Activated CD8-positive, alpha-beta memory T cell treated with anti-CD3 and anti-CD28 coated beads, Interleukin-2, amount 50 U/mL, for 1 hour (primary cell): Measurements from ENCODE around the gene RXFP4.

Experiments
- DNase-seq: peaks from one replicate; pipeline ENCODE4 v3.0.0-alpha.2; 2020; ENCODE audit errors: extremely low read depth

Gene RXFP4

DNA sequence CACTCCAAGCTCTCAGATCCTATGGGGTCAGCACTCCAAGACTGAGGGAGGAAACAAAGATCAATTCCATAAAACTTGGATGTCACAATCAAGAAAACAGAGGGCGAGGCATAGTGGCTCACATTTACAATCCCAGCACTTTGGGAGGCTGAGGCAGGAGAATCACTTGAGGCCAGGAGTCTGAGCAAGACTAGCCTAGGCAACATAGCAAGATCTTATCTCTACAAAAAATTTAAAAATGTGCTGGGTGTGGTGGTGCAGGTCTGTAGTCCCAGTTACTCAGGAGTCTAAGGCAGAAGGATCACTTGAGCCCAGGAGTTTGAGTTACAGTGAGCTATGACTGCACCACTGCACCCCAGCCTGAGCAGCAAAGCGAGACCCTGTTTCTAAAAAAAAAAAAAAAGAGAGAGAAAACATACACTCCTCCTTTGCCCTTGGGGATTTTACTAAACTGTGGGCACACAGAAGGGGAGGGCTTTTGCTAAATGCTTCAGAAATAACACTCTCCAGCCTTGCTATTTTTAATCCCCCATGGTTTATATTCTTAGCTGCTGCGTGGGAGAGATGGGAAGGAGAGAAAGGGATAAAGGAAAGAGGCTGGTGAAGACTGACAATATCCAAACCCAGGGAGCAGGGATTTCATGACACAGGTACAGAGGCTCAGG is 18.8 kb downstream of the RXFP4 start:
- no peak for DNase-seq

DNA sequence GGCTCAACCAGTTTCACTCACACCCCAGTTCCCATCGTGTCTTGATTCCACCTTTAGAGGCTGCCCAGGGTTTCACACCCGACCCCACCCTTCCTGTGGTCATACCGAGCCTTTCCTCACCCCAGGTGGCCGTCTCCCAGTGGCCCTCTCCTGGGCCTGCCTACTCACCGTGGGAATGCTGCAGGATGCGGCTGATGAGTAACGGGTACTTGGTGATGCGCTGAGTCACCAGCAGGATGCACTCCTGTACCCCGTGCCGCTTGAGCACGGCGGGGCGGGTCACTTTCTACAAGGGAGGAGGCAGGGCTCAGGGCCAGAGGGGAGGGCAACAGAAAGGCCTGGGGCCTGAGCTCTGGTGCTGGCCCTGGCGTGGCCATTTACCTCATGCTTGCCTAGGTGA is 20.5 kb downstream of the RXFP4 start:
- no peak for DNase-seq

GRCh38 chr1:155962599-155963211 is 21.3 kb downstream of the RXFP4 start:
- no peak for DNase-seq

- DNase-seq: no peak
Measured at GRCh38 chr1:155964193-155964592, 22.8 kb downstream of the RXFP4 start.

DNA sequence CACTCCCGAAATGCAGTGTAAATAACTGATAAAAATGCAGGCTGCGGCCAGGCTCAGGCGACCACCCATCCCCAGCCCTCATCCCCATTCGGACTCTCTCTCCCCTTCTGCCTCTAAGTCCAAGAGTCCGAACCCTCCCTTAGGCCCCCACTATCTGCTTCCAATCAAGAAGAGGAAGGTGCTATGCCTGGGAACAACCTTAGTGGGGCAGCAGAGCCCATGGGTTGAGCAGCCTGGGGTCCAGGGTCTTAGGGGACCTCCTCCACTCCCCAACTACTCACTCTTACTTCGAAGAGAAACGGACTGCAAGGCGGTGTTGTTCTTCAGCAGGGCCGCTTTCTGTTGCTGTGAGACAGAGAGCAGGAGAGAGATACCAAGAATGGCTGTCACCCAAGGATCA is 24.7 kb downstream of the RXFP4 start:
- DNase-seq: no peak

DNA sequence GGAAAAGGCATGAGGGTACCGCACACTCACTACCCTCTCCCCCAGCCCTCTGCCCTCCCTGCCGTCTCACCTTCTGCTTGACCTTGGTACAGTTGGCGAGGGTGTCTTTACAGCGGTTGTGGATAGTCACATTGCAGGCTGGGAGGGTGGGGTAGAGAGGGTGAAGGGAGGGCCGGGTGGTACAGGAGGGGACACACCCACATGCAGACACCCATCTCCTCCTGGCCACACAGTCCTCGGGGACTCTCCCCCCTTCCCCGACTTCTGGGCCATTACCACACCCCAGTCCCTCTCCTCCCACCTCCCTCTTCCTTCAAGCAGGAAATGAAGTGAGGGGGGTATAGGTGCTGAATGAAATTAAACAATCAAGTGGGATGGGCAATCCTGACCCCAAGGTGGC is 25.3 kb downstream of the RXFP4 start:
- no peak for DNase-seq

GRCh38 chr1:155967341-155968050 is 26.1 kb downstream of the RXFP4 start:
- no peak for DNase-seq

DNA sequence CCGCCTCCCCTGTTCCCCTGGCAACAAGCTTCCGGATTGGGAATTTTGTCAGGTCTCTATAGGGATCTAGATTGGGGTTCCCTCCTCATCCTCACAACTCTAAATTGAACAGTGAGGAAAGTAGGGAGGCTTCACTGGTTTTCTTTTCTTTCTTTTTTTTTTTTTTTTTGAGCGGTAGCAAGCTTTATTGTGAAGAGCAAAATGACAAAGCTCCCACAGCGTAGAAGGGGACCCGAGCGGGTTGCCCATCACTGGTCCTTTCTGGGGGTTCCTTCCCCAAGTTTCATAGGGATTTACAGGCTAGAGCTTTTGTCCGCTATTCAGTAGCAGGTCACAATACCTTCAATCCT is 26.6 kb downstream of the RXFP4 start:
- DNase-seq: no peak

- DNase-seq: no peak
Measured at GRCh38 chr1:155968670-155969069, 27.2 kb downstream of the RXFP4 start.

DNA sequence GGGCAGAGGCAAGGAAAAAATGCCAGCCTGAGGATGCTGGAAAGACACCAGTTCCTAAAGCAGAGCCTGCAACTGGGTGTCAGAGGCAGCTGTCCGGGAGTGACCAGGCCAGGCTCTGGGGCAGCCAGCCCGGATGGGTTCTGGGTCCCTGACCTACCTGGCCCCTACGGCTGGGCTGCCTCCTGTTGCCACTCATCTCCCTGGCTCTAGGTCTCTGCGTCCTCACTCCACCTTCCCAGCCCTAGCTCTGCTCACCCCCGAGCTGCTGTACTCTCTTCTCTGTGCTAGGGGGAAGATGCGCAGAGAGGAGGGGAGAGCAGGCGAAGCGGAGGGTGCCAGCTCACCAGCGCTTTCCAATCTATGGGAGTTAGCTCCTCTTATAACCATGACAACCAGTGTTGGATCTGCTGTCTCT is 27.9 kb downstream of the RXFP4 start:
- DNase-seq: no peak

- DNase-seq: no peak
Measured at GRCh38 chr1:155970531-155971167, 29.2 kb downstream of the RXFP4 start.

DNA sequence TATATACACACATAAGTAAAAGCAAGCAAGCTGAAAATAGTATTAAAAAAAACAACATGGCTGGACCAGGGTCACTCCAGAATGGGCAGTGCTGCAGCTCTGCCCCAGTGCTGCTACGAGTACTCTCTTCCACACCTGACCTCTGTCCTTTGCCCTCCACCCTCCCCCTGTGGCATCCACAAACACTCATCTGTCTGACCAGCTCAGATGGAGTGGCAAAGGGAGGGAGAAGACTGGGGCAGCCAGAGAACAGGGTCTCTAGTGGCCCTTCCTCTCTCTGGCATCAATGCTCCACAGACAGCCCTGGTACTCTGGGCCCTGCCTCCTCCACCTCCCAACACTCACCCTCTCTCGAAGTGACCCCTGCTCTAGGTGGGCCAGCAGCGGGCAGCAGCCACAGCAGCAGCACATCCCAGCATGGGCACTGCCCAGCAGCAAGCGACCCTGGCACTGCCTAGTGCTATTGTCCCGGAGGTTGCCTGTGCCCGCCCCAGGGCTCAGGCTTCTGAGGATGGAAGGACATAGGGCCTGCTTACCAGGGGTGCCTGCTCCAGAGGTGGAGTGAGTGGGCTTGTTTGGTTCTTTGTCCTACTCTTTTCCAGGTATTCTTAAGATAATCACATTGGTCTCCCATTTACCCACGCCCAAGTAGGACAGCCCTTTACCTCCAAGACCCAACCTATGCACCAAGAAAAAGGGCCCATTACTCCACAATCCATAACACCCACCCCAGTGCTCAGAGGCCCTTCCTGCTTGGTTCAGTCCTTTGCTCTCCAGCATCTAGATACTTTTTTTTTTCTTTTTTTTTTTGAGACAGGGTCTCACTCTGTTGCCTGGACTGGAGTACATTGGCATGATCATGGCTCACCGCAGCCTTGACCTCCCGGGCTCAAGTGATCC is 30.7 kb downstream of the RXFP4 start:
- DNase-seq: no peak

GRCh38 chr1:155973723-155974122 is 32.3 kb downstream of the RXFP4 start:
- DNase-seq: no peak

DNA sequence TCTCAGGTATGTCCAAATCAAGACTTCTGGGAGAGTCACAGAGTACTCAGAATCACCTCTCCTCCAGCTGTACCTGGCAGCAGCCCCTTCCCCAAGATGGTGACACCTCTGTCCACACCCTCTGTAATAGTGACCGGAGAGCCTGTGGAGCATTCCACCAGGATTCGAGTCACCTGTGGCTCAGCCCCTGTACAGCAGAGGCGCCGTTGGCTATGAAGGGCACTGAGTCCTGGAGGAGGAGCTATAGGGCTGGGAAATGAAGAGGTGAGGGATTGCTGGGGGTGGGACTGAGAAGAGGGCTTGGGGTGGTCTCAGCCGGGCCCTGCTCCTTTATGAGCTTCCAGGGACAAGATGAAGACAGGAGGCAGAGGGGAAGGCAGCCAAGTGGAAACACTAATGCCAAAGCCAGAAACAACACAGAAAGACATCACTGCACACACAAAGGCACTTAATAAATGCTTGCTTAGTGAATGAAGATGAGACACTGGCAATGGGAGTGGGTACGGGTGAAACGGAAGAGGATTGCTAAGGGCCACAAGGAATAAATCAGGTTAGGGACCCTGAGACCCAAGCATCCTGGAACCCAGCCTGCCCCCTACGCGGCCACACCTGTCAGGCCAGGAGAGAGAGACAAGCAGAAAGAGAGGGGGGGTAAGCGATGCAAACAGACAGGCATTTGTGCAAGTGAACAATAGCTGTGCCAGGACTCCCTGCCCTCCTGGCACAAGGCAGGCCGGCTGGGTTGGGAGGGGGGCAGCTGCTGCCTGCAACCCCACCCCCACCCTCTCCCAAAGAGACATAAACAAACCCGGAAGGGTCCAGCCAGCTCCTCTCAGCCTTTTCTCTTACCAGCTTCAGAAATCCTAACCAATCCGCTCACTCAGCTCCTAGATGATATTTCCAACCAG is 33.0 kb downstream of the RXFP4 start:
- no peak for DNase-seq

GRCh38 chr1:155975375-155976061 is 34.1 kb downstream of the RXFP4 start:
- no peak for DNase-seq

DNA sequence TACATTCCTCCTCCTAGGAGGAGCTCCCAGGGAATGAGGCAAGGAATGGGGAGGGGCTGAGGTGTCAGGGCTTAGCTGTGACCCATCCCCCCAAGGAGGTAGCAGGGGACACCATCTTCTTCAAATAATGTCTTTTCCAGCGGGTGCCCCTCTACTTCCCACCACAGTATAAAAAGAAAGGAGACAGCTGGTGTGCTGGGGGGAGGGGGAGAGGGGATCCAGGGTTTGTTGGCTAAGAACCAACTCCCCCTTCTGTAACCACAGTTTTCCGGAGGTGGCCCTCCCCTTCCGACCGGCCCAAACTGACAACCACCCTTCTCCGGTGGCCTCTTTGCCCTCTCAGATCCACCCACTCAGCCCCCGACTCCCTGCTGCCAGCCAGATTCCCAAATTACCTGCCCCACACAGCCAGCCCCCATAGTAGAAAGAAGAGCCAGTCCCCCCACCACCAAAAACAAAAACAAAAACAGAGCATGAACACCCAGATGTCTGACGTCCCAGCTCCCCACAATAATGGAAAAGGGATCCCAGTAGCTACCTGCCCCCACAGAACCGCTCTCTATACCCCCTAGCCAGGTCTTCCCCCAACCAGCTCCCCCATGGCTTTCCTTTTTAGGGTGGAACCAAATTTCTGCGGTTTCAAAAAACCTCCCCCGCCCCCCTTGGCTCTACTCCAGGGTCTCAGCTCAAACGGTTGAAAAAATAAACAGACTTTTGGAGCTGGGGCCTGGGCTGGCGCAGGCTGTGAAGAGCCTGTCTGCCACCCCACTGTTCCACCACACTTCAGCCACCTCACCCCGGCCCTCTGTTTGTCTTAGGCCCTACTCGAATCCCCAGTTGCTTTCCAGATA is 34.8 kb downstream of the RXFP4 start:
- DNase-seq: no peak

- no peak for DNase-seq
Measured at GRCh38 chr1:155976913-155977689, 35.7 kb downstream of the RXFP4 start.

DNA sequence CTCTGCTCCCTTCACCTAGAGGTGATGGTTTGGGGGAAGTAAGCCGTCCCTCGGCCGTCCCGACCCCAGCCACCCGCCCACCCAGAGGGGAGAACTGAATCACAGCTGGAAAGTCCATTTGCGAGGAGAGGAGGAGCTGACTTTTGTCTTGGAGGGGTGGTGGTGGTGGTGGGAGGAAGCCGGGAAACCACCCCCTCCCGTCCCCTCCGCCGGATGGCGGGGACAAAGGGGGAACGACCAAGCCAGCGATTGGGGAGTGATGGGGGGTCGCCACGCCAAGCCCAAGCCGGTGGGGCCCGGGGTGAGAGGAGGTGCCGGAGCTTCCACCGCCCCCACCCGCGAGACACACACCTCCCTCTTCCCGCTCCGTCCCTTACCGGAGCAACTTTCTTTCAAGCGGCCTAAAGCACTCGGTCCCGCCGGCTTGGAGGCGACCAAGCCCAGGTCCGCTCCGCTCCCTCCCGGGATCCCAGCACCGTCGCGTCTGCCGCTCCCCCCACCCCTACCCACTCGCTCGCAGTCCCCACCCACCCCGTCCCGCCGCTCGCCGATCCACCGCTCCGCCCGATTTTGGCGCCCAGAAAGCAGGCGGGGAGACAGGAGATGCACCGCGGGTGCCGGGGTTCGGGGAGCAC is 36.4 kb downstream of the RXFP4 start:
- DNase-seq: no peak
